Mesothelial cell of epicardium (in vitro differentiated cells): ENCODE data around the gene ANKRD49. TPM values are rescaled to one million over a fixed set of nuclear protein-coding genes. Genes with fewer than 3 reads are reported as not detected.
A peak's percentile ranks its signal among the peaks of the same experiment; 100 is the strongest.

Source experiments
- DNase-seq, 2 experiments: peaks; one replicate each; pipeline ENCODE4 v3.0.0; 2021; ENCODE audit warnings: low spot score in 2 of 2; ENCODE audit not compliant: unreplicated experiment in 2 of 2
- H3K27ac Mint-ChIP-seq: 2 replicates; pipeline ENCODE4 v1.8.0; 2021; ENCODE audit warnings: mixed read lengths
- H3K27me3 Mint-ChIP-seq: 2 replicates; pipeline ENCODE4 v1.8.0; 2021; ENCODE audit warnings: low read depth, mixed read lengths
- H3K36me3 Mint-ChIP-seq: 2 replicates; pipeline ENCODE4 v1.8.0; 2021; ENCODE audit warnings: mixed read lengths
- H3K4me1 Mint-ChIP-seq: 2 replicates; pipeline ENCODE4 v1.8.0; 2021; ENCODE audit warnings: mixed read lengths
- H3K4me3 Mint-ChIP-seq: 2 replicates; pipeline ENCODE4 v1.8.0; 2021; ENCODE audit warnings: mild to moderate bottlenecking, moderate library complexity, mixed read lengths
- H3K9me3 Mint-ChIP-seq: 2 replicates; pipeline ENCODE4 v1.8.0; 2021; ENCODE audit warnings: mixed read lengths
- total RNA-seq: library from RNA; stranded (reverse); gene quantifications from 3 replicates; pipeline ENCODE4 v1.2.1, GENCODE V29; 2021
- TF ChIP-seq, protein P1 (sequence below): fragments of 200-600 bp; sonication (generic); IDR thresholded peaks from one replicate; pipeline ENCODE4 v1.5.0; 2021; ENCODE audit warnings: antibody characterized with exemption; ENCODE audit not compliant: unreplicated experiment

The ANKRD49 gene
- total RNA-seq, 1 donor from 2014 or later, result 16.6 TPM

DNA sequence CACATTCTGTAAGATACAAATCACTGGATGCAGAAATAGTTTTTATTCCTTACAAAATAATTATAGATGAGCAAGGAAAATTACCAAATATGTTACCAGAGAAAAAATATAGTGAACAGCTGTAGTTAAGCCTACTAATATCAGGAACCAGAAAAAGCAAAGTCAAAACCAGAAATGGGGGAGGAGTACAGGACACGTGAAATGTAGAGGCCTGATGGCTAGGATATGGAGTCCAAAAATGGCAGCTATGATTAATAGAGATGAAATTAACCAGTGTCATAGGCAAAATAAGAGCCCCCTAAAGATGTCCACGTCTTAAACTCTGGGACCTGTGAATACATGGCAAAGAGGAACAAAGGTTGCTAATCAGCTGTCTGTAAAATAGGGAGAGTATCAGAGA is 34.2 kb upstream of the ANKRD49 start:
- no peak for DNase-seq
- no peaks in the 10 kb centered on the region for H3K27me3 Mint-ChIP-seq
- TF ChIP-seq, protein P1, sequence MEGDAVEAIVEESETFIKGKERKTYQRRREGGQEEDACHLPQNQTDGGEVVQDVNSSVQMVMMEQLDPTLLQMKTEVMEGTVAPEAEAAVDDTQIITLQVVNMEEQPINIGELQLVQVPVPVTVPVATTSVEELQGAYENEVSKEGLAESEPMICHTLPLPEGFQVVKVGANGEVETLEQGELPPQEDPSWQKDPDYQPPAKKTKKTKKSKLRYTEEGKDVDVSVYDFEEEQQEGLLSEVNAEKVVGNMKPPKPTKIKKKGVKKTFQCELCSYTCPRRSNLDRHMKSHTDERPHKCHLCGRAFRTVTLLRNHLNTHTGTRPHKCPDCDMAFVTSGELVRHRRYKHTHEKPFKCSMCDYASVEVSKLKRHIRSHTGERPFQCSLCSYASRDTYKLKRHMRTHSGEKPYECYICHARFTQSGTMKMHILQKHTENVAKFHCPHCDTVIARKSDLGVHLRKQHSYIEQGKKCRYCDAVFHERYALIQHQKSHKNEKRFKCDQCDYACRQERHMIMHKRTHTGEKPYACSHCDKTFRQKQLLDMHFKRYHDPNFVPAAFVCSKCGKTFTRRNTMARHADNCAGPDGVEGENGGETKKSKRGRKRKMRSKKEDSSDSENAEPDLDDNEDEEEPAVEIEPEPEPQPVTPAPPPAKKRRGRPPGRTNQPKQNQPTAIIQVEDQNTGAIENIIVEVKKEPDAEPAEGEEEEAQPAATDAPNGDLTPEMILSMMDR, result no peak
- peaks cover 14% of the 10 kb centered on the region for H3K4me1 Mint-ChIP-seq
- H3K27ac Mint-ChIP-seq, result no peak overlapping the region
- no peak overlapping the region for H3K4me3 Mint-ChIP-seq
- peaks cover 3% of the 10 kb centered on the region for H3K9me3 Mint-ChIP-seq
- peaks cover 38% of the 10 kb centered on the region for H3K36me3 Mint-ChIP-seq

DNA sequence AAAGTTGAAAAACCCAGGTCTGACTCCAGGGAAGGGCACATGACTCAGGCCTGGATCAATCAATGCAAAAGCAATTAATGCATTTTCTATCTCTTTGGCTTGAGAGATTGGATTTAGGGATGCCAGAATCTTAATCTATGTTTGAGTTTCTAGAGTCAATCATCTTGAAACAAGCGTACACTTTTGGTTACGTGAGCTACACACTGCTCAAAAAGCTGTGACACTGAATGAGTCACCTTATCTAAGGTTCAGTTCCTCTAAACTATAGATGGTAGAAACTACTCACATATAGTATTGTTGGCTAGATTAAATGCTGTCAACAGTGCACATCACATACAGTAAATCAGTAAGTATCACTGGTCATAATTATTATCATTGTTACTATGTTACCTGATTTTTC is 24.4 kb upstream of the ANKRD49 start:
- no peak overlapping the region for H3K27ac Mint-ChIP-seq
- no peaks in the 10 kb centered on the region for H3K4me1 Mint-ChIP-seq

DNA sequence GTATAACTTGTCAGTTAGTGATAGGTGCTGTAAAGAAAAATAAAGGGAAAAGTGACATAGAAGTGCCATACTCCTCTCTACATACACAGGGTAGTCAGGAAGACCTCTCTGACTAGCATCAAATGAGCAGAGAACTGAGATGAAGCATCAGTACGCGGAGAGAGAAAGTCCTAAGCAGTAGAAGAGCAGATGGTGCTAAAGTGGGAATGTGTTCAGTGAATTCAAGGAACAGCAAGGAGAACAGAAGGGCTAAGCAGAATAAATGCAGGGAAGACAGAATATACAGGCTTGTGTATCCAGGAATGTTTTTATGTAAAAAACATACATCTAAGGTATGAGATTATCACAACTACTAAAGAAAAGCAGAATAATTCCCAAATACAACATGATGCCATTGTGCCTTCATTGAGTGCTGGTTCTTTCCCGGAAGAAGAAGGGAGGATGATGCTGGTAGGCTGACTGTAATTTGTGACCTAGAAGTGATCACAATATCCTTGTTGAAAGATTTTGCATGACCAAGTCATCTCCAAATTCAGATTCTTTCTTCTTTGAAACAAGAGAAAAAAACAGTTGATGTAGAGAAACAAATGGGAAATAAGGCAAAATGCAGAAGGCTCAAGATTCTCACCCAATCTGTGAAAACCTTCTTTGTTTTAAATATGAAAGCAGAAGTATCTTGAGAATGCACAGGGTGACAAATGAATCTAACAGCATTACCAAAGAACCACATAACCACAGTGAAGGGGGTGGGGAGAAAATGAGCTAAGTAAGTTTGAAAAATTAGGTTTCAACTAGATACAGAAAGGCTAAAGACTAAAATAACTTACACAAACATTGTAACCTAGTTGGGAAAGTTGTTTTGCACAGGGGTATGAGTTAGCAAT is 20.6 kb upstream of the ANKRD49 start:
- H3K27ac Mint-ChIP-seq, result no peak overlapping the region
- TF ChIP-seq, protein P1, result no peak
- no peak overlapping the region for H3K4me3 Mint-ChIP-seq
- no peaks in the 10 kb centered on the region for H3K27me3 Mint-ChIP-seq
- peaks cover 18% of the 10 kb centered on the region for H3K36me3 Mint-ChIP-seq
- H3K9me3 Mint-ChIP-seq, result no peaks in the 10 kb centered on the region
- no peak for DNase-seq
- H3K4me1 Mint-ChIP-seq, result peaks cover 6% of the 10 kb centered on the region

More for the DNA sequence above, 24.4 kb upstream of the ANKRD49 start:
- H3K27me3 Mint-ChIP-seq, result no peaks in the 10 kb centered on the region
- no peak overlapping the region for H3K4me3 Mint-ChIP-seq
- DNase-seq, result no peak
- H3K9me3 Mint-ChIP-seq, result no peaks in the 10 kb centered on the region
- TF ChIP-seq, protein P1, result no peak
- H3K36me3 Mint-ChIP-seq, result peaks cover 32% of the 10 kb centered on the region

DNA sequence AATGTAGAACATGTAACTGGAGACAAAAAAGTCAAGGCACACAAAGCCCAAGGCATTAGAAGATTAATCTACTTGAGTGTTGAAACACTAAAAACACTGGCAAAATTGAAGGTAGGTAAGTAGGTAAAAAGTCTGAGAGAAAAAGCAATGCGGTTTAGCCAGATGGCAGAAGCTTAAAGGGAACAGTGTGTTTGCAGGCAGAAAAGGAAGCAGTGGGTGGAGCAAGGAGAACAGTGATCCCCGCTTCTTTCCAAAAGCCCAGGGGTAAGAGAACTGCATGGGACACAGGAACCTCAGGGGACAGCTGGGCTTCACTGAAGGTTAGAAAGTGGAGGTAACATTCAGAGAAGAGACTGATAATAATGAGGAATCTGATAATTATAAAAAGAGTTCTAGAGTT is 16.2 kb upstream of the ANKRD49 start:
- peaks cover 24% of the 10 kb centered on the region for H3K36me3 Mint-ChIP-seq
- no peak for DNase-seq
- no peaks in the 10 kb centered on the region for H3K9me3 Mint-ChIP-seq
- H3K27ac Mint-ChIP-seq, result peak overlapping the region; percentile 8
- peaks cover 6% of the 10 kb centered on the region for H3K4me1 Mint-ChIP-seq
- no peaks in the 10 kb centered on the region for H3K27me3 Mint-ChIP-seq
- TF ChIP-seq, protein P1, result no peak
- no peak overlapping the region for H3K4me3 Mint-ChIP-seq

DNA sequence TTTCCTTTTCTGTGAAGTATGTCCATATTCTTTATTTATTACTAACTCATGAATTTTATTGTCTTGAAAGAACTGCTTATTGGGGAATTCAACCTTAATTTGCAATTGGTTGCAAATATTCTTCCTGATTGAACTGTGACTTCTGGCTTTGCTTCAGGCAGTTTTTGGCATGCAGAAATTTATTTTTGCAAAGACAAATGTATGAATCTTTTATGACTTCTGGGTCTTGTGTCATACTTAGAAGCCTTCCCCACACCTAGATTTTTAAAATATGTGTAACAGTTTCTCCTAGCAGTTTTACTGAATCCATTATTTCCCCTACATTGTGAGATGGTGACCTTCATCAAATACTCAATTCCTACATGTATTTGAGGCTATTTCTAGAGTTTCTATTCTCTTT is 12.4 kb upstream of the ANKRD49 start:
- no peak overlapping the region for H3K27ac Mint-ChIP-seq
- DNase-seq, result no peak
- H3K36me3 Mint-ChIP-seq, result peaks cover 32% of the 10 kb centered on the region
- TF ChIP-seq, protein P1, result no peak
- H3K27me3 Mint-ChIP-seq, result no peaks in the 10 kb centered on the region
- no peak overlapping the region for H3K4me3 Mint-ChIP-seq
- peaks cover 6% of the 10 kb centered on the region for H3K4me1 Mint-ChIP-seq
- no peaks in the 10 kb centered on the region for H3K9me3 Mint-ChIP-seq
